WTC11 (cell line): Measurements from ENCODE around the gene LIX1L. TPM values are rescaled to one million over a fixed set of nuclear protein-coding genes. Genes with fewer than 3 reads are reported as not detected.

Experiments used
- ATAC-seq: fragments of 200-7000 bp; cut with Tn5 transposase; 2 replicates; pipeline ENCODE4 v1.10.0; 2021; ENCODE audit warnings: mild to moderate bottlenecking, moderate library complexity
- CTCF ChIA-PET: fragments of 300-600 bp; sonication (Branson Sonifier 250); formaldehyde crosslinking; loops from one replicate; lab custom pipeline; 2021; ENCODE audit warnings: antibody characterized with exemption; lab: Charles Lee
- POLR2A ChIA-PET: fragments of 350-600 bp; sonication (Branson Sonifier 250); formaldehyde crosslinking; loops from one replicate; lab custom pipeline; 2021; ENCODE audit warnings: antibody characterized with exemption; lab: Charles Lee
- DNase-seq: peaks from one replicate; pipeline ENCODE4 v3.0.0; 2021; ENCODE audit warnings: low spot score
- H3K27ac Mint-ChIP-seq: 2 replicates; pipeline ENCODE4 v1.8.0; 2021; ENCODE audit warnings: mixed read lengths
- H3K27me3 Mint-ChIP-seq: 2 replicates; pipeline ENCODE4 v1.8.0; 2021; ENCODE audit warnings: low read depth, mild to moderate bottlenecking, moderate library complexity, mixed read lengths
- H3K36me3 Mint-ChIP-seq: 2 replicates; pipeline ENCODE4 v1.8.0; 2021; ENCODE audit warnings: mixed read lengths
- H3K4me1 Mint-ChIP-seq: 2 replicates; pipeline ENCODE4 v1.8.0; 2022; ENCODE audit warnings: mixed read lengths
- H3K4me3 Mint-ChIP-seq: 2 replicates; pipeline ENCODE4 v1.8.0; 2021; ENCODE audit warnings: mild to moderate bottlenecking, moderate library complexity, mixed read lengths
- H3K9me3 Mint-ChIP-seq: 2 replicates; pipeline ENCODE4 v1.8.0; 2021; ENCODE audit warnings: mixed read lengths
- ARID4B ChIP-seq: sonication (generic); formaldehyde crosslinking; IDR thresholded peaks from 2 replicates; pipeline ENCODE4 v1.8.0; 2023; ENCODE audit warnings: missing genetic modification reagents, mild to moderate bottlenecking, borderline replicate concordance
- ATF1 ChIP-seq: sonication (generic); formaldehyde crosslinking; IDR thresholded peaks from 2 replicates; pipeline ENCODE4 v1.8.1; 2023; ENCODE audit warnings: mild to moderate bottlenecking, moderate library complexity, missing genetic modification reagents
- E2F4 ChIP-seq: sonication (generic); formaldehyde crosslinking; IDR thresholded peaks from 2 replicates; pipeline ENCODE4 v1.8.1; 2022; ENCODE audit warnings: low read depth, mild to moderate bottlenecking, moderate library complexity, missing genetic modification reagents, borderline replicate concordance
- E2F5 ChIP-seq: sonication (generic); formaldehyde crosslinking; IDR thresholded peaks from 2 replicates; pipeline ENCODE4 v1.8.1; 2022; ENCODE audit warnings: mild to moderate bottlenecking, moderate library complexity, missing genetic modification reagents
- IRF2 ChIP-seq: sonication (generic); formaldehyde crosslinking; IDR thresholded peaks from 2 replicates; pipeline ENCODE4 v1.8.0; 2022; ENCODE audit warnings: low read depth, missing genetic modification reagents, borderline replicate concordance
- NFE2L1 ChIP-seq: sonication (generic); formaldehyde crosslinking; IDR thresholded peaks from 2 replicates; pipeline ENCODE4 v1.8.1; 2023; ENCODE audit warnings: missing genetic modification reagents
- OVOL2 ChIP-seq: fragments of 250-450 bp; sonication (Bioruptor Pico); IDR thresholded peaks from 2 replicates; pipeline ENCODE4 v1.9.0; 2021; ENCODE audit warnings: mild to moderate bottlenecking, borderline replicate concordance
- SMAD4 ChIP-seq: sonication (generic); formaldehyde crosslinking; IDR thresholded peaks from 2 replicates; pipeline ENCODE4 v1.8.0; 2022; ENCODE audit warnings: mild to moderate bottlenecking, missing genetic modification reagents
- ZBTB21 ChIP-seq: sonication (generic); formaldehyde crosslinking; IDR thresholded peaks from 2 replicates; pipeline ENCODE4 v1.8.1; 2023; ENCODE audit warnings: mild to moderate bottlenecking, missing genetic modification reagents, borderline replicate concordance
- ZNF219 ChIP-seq: sonication (generic); formaldehyde crosslinking; IDR thresholded peaks from 2 replicates; pipeline ENCODE4 v1.8.0; 2023; ENCODE audit warnings: missing genetic modification reagents, mild to moderate bottlenecking, borderline replicate concordance
- ZNF232 ChIP-seq: sonication (generic); formaldehyde crosslinking; IDR thresholded peaks from 2 replicates; pipeline ENCODE4 v1.8.0; 2022; ENCODE audit warnings: mild to moderate bottlenecking, missing genetic modification reagents
- ZNF416 ChIP-seq: fragments of 250-450 bp; sonication (Bioruptor Pico); IDR thresholded peaks from 2 replicates; pipeline ENCODE4 v1.9.0; 2021; ENCODE audit warnings: mild to moderate bottlenecking, inconsistent platforms
- total RNA-seq: library from RNA; stranded (reverse); gene quantifications from 3 replicates; pipeline ENCODE4 v1.2.3, GENCODE V29; 2021
- TF ChIP-seq, protein P1 (sequence below): sonication (generic); formaldehyde crosslinking; IDR thresholded peaks from 2 replicates; pipeline ENCODE4 v1.8.1; 2023; ENCODE audit warnings: mild to moderate bottlenecking, missing genetic modification reagents

Gene LIX1L
- total RNA-seq, 1 experiment from 2014 or later = 3.0 TPM

GRCh38 chr1:145912128-145912641 is 45.6 kb downstream of the LIX1L start:
- DNase-seq = no peak
- ATAC-seq = no peak
- no peak overlapping the region for H3K27ac Mint-ChIP-seq
- peaks cover 3% of the 10 kb centered on the region for H3K27me3 Mint-ChIP-seq
- H3K4me1 Mint-ChIP-seq = peaks cover 9% of the 10 kb centered on the region
- POLR2A ChIA-PET = interaction anchor here (0.7 kb wide), 1 partner anchor 104 kb away, joined by 4 read pairs; no protein-coding TSS in a partner anchor
- no peak for TF ChIP-seq ZNF416
- TF ChIP-seq, all 79 proteins: peak for 0
- H3K9me3 Mint-ChIP-seq = no peaks in the 10 kb centered on the region
- H3K4me3 Mint-ChIP-seq = no peak overlapping the region
- H3K36me3 Mint-ChIP-seq = no peaks in the 10 kb centered on the region
- CTCF ChIA-PET = no interaction called here

DNA sequence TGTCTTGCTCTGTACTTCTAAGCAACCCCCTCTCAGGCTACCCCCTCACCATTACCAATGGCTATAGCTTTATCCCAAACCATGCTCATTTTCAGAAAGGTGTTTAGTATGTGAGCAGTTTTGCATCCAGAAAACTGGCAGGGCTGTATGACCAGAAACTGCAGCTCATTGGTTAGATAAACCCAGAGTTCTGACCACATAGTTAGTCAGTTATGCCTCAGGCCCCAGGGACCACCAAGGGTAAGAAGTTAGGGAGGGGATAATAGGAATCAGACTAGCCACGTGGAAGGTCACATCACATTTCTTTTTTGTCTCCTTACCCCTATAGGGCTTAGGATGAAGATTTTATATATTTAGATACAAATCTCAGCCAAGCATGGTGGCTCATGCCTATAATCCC is 49.2 kb downstream of the LIX1L start:
- ChIA-PET POLR2A (interaction anchor here (1.8 kb wide), 1 partner anchor 17 kb away, joined by 7 read pairs; no protein-coding TSS in a partner anchor), CTCF (interaction anchor here (0.8 to 6.8 kb wide), 8 partner anchors 17 to 124 kb away, joined by 3 to 93 read pairs (median 8); partner anchors contain the start of genes ANKRD35, NUDT17 and PIAS3)
- Mint-ChIP-seq H3K27ac (no peak overlapping the region), H3K36me3 (no peaks in the 10 kb centered on the region), H3K4me1 (peaks cover 14% of the 10 kb centered on the region), H3K4me3 (no peak overlapping the region), H3K27me3 (peaks cover 3% of the 10 kb centered on the region), H3K9me3 (no peaks in the 10 kb centered on the region)
- ATAC-seq (no peak), DNase-seq (no peak)
- TF ChIP-seq IRF2 (CRISPR knock-in tag) = no peak
- TF ChIP-seq SMAD4 (CRISPR knock-in tag) = no peak
- TF ChIP-seq NFE2L1 = no peak
- no peak for TF ChIP-seq ZNF219 (CRISPR knock-in tag)
- TF ChIP-seq ATF1 (CRISPR knock-in tag) = no peak
- TF ChIP-seq OVOL2 (CRISPR knock-in tag) = no peak
- no peak for TF ChIP-seq E2F4 (CRISPR knock-in tag)
- TF ChIP-seq, protein P1, sequence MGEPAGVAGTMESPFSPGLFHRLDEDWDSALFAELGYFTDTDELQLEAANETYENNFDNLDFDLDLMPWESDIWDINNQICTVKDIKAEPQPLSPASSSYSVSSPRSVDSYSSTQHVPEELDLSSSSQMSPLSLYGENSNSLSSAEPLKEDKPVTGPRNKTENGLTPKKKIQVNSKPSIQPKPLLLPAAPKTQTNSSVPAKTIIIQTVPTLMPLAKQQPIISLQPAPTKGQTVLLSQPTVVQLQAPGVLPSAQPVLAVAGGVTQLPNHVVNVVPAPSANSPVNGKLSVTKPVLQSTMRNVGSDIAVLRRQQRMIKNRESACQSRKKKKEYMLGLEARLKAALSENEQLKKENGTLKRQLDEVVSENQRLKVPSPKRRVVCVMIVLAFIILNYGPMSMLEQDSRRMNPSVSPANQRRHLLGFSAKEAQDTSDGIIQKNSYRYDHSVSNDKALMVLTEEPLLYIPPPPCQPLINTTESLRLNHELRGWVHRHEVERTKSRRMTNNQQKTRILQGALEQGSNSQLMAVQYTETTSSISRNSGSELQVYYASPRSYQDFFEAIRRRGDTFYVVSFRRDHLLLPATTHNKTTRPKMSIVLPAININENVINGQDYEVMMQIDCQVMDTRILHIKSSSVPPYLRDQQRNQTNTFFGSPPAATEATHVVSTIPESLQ (CRISPR knock-in tag) = no peak
- no peak for TF ChIP-seq ARID4B (CRISPR knock-in tag)
- TF ChIP-seq ZBTB21 (CRISPR knock-in tag) = no peak
- TF ChIP-seq E2F5 (CRISPR knock-in tag) = no peak
- no peak for TF ChIP-seq ZNF232
